ENCODE measurements around the gene SHB. TPM values are rescaled to one million over a fixed set of nuclear protein-coding genes. Genes with fewer than 3 reads are reported as not detected.

The SHB gene
- total RNA-seq, 4 donors from 2014 or later: 18.4 to 27.5 (median 22.0) TPM

DNA sequence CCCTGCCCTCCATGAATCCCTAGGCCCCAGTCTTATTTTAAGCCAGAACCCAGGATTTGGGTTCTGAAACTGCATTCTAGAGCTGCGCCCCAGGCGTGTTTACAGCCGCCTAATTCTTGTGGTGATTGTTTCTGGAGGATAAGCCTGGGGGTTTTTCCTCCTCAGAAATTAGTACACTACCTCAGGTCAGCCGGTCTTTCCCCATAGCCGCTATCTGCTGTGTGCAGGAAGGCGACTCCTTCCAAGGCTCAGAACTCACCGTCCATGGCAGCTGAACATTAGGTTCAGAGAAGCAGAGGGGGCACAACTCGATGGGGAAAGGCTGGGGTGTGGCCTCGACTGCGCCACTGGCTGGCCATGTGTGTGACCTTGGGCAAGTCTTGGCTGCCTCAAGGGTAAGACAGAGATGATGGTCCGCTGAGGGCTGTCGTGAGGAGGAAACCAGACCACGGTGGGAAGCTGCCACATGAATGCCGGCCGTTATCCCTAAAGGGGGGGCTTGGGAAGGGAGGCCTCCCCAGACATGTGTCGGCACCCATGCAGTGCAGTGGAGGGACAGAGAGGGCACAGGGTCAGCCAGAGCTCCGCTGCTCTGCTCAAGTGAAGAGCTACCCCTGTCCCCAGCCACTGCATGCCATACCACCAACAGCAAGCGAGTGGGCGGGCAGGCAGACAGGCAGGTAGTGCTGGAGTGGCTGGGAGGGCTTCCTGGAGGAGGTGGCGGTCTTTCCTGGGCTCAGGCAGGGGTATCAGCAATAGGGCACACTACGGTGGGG lies 28.9 kb downstream of the SHB start:
- Histone ChIP-seq H3K4me1 (peaks cover 33 to 59% of the 10 kb centered on the region in 2 donors), H3K27me3 (no peaks in the 10 kb centered on the region)
- WGBS, 2 donors: 96% methylated on average over 18 to 21 of the region's 21 CpGs

DNA sequence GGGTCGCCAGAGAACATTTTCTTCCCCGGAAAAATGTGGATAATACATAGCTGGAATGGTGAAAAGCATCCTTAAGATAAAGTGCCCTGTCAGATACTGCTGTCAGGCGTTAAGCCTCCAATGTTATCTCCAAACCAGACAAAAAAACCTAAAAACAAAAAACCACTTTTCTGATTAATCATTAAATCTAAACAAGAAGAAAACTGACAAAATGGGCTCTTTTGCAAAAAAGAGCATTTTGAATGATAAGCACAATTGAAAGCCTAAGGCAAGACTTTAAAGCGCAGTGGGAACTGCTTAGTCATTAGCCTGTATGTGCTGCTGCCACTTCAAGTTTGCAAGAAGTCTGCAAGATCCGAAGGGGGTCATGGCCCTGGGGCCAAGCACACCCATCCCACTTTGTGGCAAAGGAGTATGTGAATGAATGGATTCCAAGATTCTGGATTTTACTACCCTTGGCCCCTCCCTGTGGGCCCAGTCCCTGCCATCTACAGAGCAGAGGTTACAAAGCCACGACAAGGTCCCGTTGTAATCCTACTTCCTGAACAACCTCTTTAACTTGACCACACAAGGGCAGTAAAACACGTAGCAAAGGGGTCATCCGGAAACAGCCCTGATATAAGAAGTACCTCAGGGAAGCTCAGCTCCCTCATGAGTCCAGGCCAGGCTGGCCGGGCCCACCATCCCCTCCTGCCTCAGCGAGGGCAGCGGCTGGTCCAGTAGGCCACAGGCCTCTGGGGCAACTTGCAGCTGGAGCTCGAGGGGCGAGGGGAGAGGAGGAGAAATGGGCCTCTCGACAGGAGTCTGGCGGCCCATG lies 29.7 kb downstream of the SHB start:
- WGBS, 2 donors: 73% methylated on average over 9 to 13 of the region's 16 CpGs
- TF ChIP-seq POLR2A (IDR thresholded peaks at IDR 0.05): no peak
- TF ChIP-seq, protein P1, sequence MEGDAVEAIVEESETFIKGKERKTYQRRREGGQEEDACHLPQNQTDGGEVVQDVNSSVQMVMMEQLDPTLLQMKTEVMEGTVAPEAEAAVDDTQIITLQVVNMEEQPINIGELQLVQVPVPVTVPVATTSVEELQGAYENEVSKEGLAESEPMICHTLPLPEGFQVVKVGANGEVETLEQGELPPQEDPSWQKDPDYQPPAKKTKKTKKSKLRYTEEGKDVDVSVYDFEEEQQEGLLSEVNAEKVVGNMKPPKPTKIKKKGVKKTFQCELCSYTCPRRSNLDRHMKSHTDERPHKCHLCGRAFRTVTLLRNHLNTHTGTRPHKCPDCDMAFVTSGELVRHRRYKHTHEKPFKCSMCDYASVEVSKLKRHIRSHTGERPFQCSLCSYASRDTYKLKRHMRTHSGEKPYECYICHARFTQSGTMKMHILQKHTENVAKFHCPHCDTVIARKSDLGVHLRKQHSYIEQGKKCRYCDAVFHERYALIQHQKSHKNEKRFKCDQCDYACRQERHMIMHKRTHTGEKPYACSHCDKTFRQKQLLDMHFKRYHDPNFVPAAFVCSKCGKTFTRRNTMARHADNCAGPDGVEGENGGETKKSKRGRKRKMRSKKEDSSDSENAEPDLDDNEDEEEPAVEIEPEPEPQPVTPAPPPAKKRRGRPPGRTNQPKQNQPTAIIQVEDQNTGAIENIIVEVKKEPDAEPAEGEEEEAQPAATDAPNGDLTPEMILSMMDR (IDR thresholded peaks at IDR 0.05): no peak
- Histone ChIP-seq H3K36me3 (no peaks in the 10 kb centered on the region), H3K4me3 (replicated peaks in 1 of 3) (no peak overlapping the region), H3K4me1 (peaks cover 26 to 51% of the 10 kb centered on the region in 2 donors), H3K27ac (no peak overlapping the region), H3K27me3 (no peaks in the 10 kb centered on the region), H3K9me3 (no peaks in the 10 kb centered on the region)
- intact Hi-C loops (cut with DNase I): no loop called here
- DNase-seq: no peak

More for the DNA sequence above, 28.9 kb downstream of the SHB start:
- Histone ChIP-seq H3K9me3 (no peaks in the 10 kb centered on the region), H3K4me3 (replicated peaks in 1 of 3) (no peak overlapping the region), H3K36me3 (no peaks in the 10 kb centered on the region), H3K27ac (no peak overlapping the region)
- TF ChIP-seq POLR2A (IDR thresholded peaks at IDR 0.05): no peak
- no peak for DNase-seq
- intact Hi-C loops (cut with DNase I): no loop called here

DNA sequence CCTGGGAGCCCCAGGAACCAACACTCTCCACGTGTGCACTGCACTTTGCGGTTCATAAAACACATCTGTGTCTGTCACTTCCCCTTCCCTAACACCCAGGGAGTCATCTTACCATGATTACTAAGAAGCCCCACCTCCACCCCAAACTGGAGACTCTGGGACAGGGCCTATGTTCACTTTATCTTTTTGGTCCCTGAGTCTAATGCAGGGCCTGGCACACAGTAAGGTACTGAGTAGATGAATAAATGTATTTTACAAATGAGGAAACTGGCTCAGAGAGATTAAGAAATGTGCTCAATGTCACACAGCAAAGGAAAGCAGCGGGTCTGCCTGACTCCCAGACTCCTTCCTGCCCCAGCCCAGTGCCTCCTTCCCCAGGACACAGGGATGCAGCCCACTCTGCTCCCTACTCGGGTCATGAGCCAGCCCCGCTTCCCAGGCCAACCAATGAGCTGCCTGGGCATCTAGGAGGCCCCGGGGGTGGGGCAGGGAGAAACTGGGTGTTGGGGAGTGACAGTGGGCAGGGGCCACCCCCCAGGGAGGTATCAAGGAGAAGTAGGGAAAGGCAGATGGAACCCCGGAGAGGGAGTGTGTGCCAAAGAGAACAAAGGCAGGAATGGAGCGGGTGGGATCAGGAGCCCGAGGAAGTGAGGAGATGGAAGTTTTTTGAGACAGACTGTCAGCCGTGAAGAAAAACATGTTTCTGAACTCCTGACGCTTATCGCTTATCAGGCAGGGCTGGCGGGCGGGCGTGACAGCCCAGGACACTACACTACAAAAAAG lies 30.5 kb downstream of the SHB start:
- no peak overlapping the region for H3K4me3 ChIP-seq (replicated peaks in 1 of 3)
- intact Hi-C loops (cut with DNase I): no loop called here
- H3K27me3 ChIP-seq: no peaks in the 10 kb centered on the region
- no peak for DNase-seq
- no peak overlapping the region for H3K27ac ChIP-seq
- no peaks in the 10 kb centered on the region for H3K9me3 ChIP-seq
- TF ChIP-seq POLR2A (IDR thresholded peaks at IDR 0.05): no peak
- TF ChIP-seq, protein P1 (IDR thresholded peaks at IDR 0.05): no peak
- WGBS, 2 donors: 67 to 77% methylated on average over 15 of the region's 15 CpGs
- H3K36me3 ChIP-seq: no peaks in the 10 kb centered on the region
- H3K4me1 ChIP-seq: peaks cover 20 to 43% of the 10 kb centered on the region in 2 donors

DNA sequence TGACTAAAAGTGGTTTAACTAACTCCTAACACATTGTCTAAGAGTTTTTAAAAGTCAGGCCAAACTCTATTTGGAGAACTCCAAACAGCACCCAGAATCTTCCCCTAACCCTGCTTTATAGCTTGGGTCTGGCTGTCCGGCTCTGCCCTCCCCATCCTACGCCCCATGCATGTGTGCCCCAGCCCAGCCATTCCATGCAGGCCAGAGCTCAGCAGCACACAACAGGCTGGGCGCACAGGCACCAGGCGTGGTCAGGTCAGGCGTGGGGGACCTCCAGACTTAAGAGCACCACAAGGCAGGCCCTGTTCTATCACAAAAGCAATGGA lies 31.1 kb downstream of the SHB start:
- Histone ChIP-seq H3K27me3 (no peaks in the 10 kb centered on the region), H3K36me3 (no peaks in the 10 kb centered on the region), H3K4me3 (replicated peaks in 1 of 3) (no peak overlapping the region), H3K27ac (no peak overlapping the region), H3K9me3 (no peaks in the 10 kb centered on the region), H3K4me1 (peaks cover 21 to 43% of the 10 kb centered on the region in 2 donors)
- no peak for DNase-seq
- TF ChIP-seq, protein P1 (IDR thresholded peaks at IDR 0.05): no peak
- TF ChIP-seq POLR2A (IDR thresholded peaks at IDR 0.05): no peak
- intact Hi-C loops (cut with DNase I): no loop called here
- WGBS, 2 donors: 90 to 99% methylated on average over 5 of the region's 5 CpGs

DNA sequence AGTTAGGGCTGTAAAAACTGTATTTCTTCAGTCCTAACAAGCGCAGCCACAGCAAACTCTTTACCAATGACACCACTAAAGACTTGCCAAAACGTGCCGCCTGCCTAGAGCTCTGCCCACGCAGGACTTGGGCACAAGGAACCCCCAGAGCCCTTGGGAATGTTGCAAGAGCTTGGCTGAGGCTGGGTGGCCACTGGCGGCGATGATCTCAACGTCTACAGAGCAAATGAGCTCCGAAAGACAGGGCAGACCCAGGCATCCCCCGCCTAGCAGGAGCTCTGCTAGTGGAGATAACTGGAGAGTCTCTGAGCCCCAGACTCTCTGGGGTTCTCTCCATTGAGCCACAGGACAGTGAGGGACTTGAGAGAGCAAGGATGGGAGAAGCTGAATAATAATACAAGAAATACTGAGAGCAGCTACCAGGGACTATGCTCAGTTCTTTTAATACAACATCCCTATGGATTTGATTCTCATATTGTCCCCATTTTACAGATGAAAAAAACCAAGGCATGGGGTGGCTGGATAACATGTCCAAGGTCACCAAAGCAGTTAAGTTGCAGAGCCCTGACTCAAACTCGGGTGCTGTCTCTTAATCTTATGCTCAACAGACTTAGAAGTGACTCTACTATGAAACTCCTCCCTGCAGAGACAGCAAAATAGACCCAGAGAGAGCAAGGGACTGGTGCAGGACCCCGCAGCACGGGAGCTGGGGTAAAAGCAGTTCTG lies 32.5 kb downstream of the SHB start:
- intact Hi-C loops (cut with DNase I): no loop called here
- Histone ChIP-seq H3K36me3 (no peaks in the 10 kb centered on the region), H3K27ac (no peak overlapping the region), H3K4me3 (replicated peaks in 1 of 3) (no peak overlapping the region), H3K27me3 (no peaks in the 10 kb centered on the region), H3K4me1 (peaks cover 26 to 47% of the 10 kb centered on the region in 2 donors), H3K9me3 (no peaks in the 10 kb centered on the region)
- TF ChIP-seq, protein P1 (IDR thresholded peaks at IDR 0.05): no peak
- TF ChIP-seq POLR2A (IDR thresholded peaks at IDR 0.05): no peak
- WGBS, 2 donors: 76 to 89% methylated on average over 12 of the region's 12 CpGs
- DNase-seq: no peak

Data from thyroid gland (tissue), 4 donors.